IMR-90 (cell line): ENCODE results near the gene RBBP8NL. TPM values are rescaled to one million over a fixed set of nuclear protein-coding genes. Genes with fewer than 3 reads are reported as not detected.

Experiments used
- ATAC-seq: fragments of 200-7000 bp; cut with Tn5 transposase; 2 replicates; pipeline ENCODE4 v1.9.1; 2020; ENCODE audit warnings: low read depth, mild to moderate bottlenecking, moderate library complexity
- BruUV-seq: library from RNA; stranded (reverse); fragments of 400-500 nt; replicated peaks from 2 replicates; lab custom pipeline; 2021; lab: Mats Ljungman, UMichigan
- CTCF ChIA-PET: fragments of 300-600 bp; formaldehyde crosslinking; extraction: SDS; loops from one replicate; lab custom pipeline; 2021; ENCODE audit warnings: antibody characterized with exemption; lab: Yijun Ruan, JAX
- POLR2A ChIA-PET: fragments of 300-600 bp; sonication (Branson Sonifier 250); formaldehyde crosslinking; loops from one replicate; lab custom pipeline; 2022; ENCODE audit warnings: antibody characterized with exemption; ENCODE audit not compliant: unreplicated experiment; lab: Charles Lee
- DNase-seq: peaks from one replicate; pipeline ENCODE4 v3.0.0; 2013
- H2AFZ ChIP-seq: replicated peaks from 2 replicates; pipeline ENCODE3; 2013; ENCODE audit warnings: low read length, mild to moderate bottlenecking; ENCODE audit not compliant: poor library complexity
- H2AK5ac ChIP-seq: 2 replicates; pipeline ENCODE4 v1.6.1; 2013; ENCODE audit warnings: low read depth, low read length, inconsistent platforms
- H2AK9ac ChIP-seq: replicated peaks from 2 replicates; pipeline ENCODE3; 2013; ENCODE audit warnings: mild to moderate bottlenecking, low read depth, low read length, moderate library complexity; ENCODE audit not compliant: poor library complexity
- H2BK120ac ChIP-seq: 2 replicates; pipeline ENCODE4 v1.6.1; 2013; ENCODE audit warnings: low read depth, low read length, inconsistent platforms
- H2BK15ac ChIP-seq: 3 replicates; pipeline ENCODE4 v1.6.1; 2013; ENCODE audit warnings: low read depth, low read length, inconsistent platforms
- H2BK20ac ChIP-seq: 2 replicates; pipeline ENCODE4 v1.6.1; 2013; ENCODE audit warnings: low read depth, mild to moderate bottlenecking, inconsistent platforms, low read length, moderate library complexity
- H2BK5ac ChIP-seq: 2 replicates; pipeline ENCODE4 v1.6.1; 2013; ENCODE audit warnings: mild to moderate bottlenecking, low read depth, low read length, inconsistent platforms; ENCODE audit not compliant: poor library complexity, severe bottlenecking
- H3K14ac ChIP-seq: replicated peaks from 2 replicates; pipeline ENCODE4 v1.6.1; 2013; ENCODE audit warnings: low read depth, low read length, inconsistent platforms
- H3K18ac ChIP-seq: 2 replicates; pipeline ENCODE4 v1.6.1; 2013; ENCODE audit warnings: low read depth, low read length, control low read depth
- H3K23ac ChIP-seq: 2 replicates; pipeline ENCODE4 v1.6.1; 2013; ENCODE audit warnings: low read depth, low read length, inconsistent platforms
- H3K27ac ChIP-seq: 2 replicates; pipeline ENCODE4 v1.5.1; 2013; ENCODE audit warnings: mild to moderate bottlenecking, control low read depth, low read length; ENCODE audit not compliant: insufficient read depth
- H3K27me3 ChIP-seq: 2 replicates; pipeline ENCODE4 v1.6.1; 2013; ENCODE audit warnings: low read length; ENCODE audit not compliant: control insufficient read depth, insufficient read depth
- H3K36me3 ChIP-seq: 2 replicates; pipeline ENCODE4 v1.6.1; 2013; ENCODE audit warnings: low read length, mixed read lengths; ENCODE audit not compliant: control insufficient read depth, insufficient read depth
- H3K4ac ChIP-seq: 2 replicates; pipeline ENCODE4 v1.6.1; 2013; ENCODE audit warnings: low read depth, low read length, inconsistent platforms
- H3K4me1 ChIP-seq: 2 replicates; pipeline ENCODE4 v1.6.1; 2013; ENCODE audit warnings: low read length, mixed read lengths; ENCODE audit not compliant: control insufficient read depth, insufficient read depth
- H3K4me2 ChIP-seq: 2 replicates; pipeline ENCODE4 v1.6.1; 2013; ENCODE audit warnings: low read depth, mild to moderate bottlenecking, control low read depth, low read length, moderate library complexity
- H3K4me3 ChIP-seq: 2 replicates; pipeline ENCODE4 v1.5.1; 2013; ENCODE audit warnings: low read depth, mild to moderate bottlenecking, control low read depth, low read length, moderate library complexity; ENCODE audit not compliant: insufficient read depth
- H3K56ac ChIP-seq: 2 replicates; pipeline ENCODE4 v1.6.1; 2013; ENCODE audit warnings: low read length, inconsistent platforms; ENCODE audit not compliant: insufficient read depth; ENCODE audit errors: extremely low read depth
- H3K79me1 ChIP-seq, 2 experiments: 2 replicates each; pipeline ENCODE4 v1.6.1; 2013; ENCODE audit warnings: low read length in 2 of 2, inconsistent platforms in 1 of 2, low read depth in 1 of 2
- H3K9ac ChIP-seq: 2 replicates; pipeline ENCODE4 v1.6.1; 2013; ENCODE audit warnings: low read depth, low read length, control low read depth
- H3K9me1 ChIP-seq: 2 replicates; pipeline ENCODE4 v1.6.1; 2013; ENCODE audit warnings: low read length, inconsistent platforms; ENCODE audit not compliant: insufficient read depth
- H3K9me3 ChIP-seq: 2 replicates; pipeline ENCODE4 v1.6.1; 2013; ENCODE audit warnings: low read length; ENCODE audit not compliant: control insufficient read depth, insufficient read depth
- H4K20me1 ChIP-seq: 2 replicates; pipeline ENCODE4 v1.6.1; 2013; ENCODE audit warnings: low read length, inconsistent platforms; ENCODE audit not compliant: insufficient read depth
- H4K5ac ChIP-seq: 2 replicates; pipeline ENCODE4 v1.6.1; 2013; ENCODE audit warnings: mild to moderate bottlenecking, low read depth, low read length, control low read depth
- H4K8ac ChIP-seq, 2 experiments: 2 replicates each; pipeline ENCODE4 v1.6.1; 2013; ENCODE audit warnings: low read depth in 2 of 2, low read length in 2 of 2, control low read depth in 1 of 2, inconsistent platforms in 1 of 2
- H4K91ac ChIP-seq: 2 replicates; pipeline ENCODE4 v1.6.1; 2013; ENCODE audit warnings: low read depth, low read length, inconsistent platforms; ENCODE audit not compliant: insufficient read depth
- BHLHE40 ChIP-seq: fragments of 150-350 bp; IDR thresholded peaks from 2 replicates; pipeline ENCODE4 v1.6.1; 2016; ENCODE audit warnings: mild to moderate bottlenecking, low read depth, low read length
- CEBPB ChIP-seq: IDR thresholded peaks from 2 replicates; pipeline ENCODE4 v1.6.1; 2012; ENCODE audit warnings: low read depth, low read length, improper control_type of control experiment
- CTCF ChIP-seq: conservative IDR thresholded peaks from 2 replicates; pipeline ENCODE4 v1.5.1; 2012; ENCODE audit warnings: mild to moderate bottlenecking, low read depth, low read length, improper control_type of control experiment
- FOS ChIP-seq: fragments of 150-350 bp; IDR thresholded peaks from 2 replicates; pipeline ENCODE4 v1.6.1; 2016; ENCODE audit warnings: low read depth, low read length
- MAFK ChIP-seq: IDR thresholded peaks from 2 replicates; pipeline ENCODE4 v1.6.1; 2012; ENCODE audit warnings: low read depth, low read length, improper control_type of control experiment
- MAZ ChIP-seq: IDR thresholded peaks from 2 replicates; pipeline ENCODE4 v1.6.1; 2012; ENCODE audit warnings: low read depth, mild to moderate bottlenecking, low read length, improper control_type of control experiment, moderate library complexity, borderline replicate concordance
- MXI1 ChIP-seq: IDR thresholded peaks from 2 replicates; pipeline ENCODE4 v1.6.1; 2012; ENCODE audit warnings: low read depth, mild to moderate bottlenecking, low read length, moderate library complexity, borderline replicate concordance
- NFE2L2 ChIP-seq: fragments of 150-350 bp; IDR thresholded peaks from 2 replicates; pipeline ENCODE4 v1.6.1; 2016; ENCODE audit warnings: low read depth, mild to moderate bottlenecking, low read length
- POLR2A ChIP-seq: IDR thresholded peaks from 2 replicates; pipeline ENCODE4 v1.6.1; 2012; ENCODE audit warnings: mild to moderate bottlenecking, low read depth, low read length
- RAD21 ChIP-seq: IDR thresholded peaks from 2 replicates; pipeline ENCODE4 v1.6.1; 2012; ENCODE audit warnings: low read length, improper control_type of control experiment
- USF2 ChIP-seq: fragments of 150-350 bp; IDR thresholded peaks from 2 replicates; pipeline ENCODE4 v1.6.1; 2017; ENCODE audit warnings: mild to moderate bottlenecking, antibody characterized with exemption, low read length, low read depth
- WGBS, 2 experiments: methylation state at CpG; one replicate each; pipeline versions ENCODE4 v1.1.5 to v1.1.7; 2013; ENCODE audit warnings: missing lambda C conversion rate in 2 of 2; ENCODE audit not compliant: insufficient read length in 1 of 2; ENCODE audit errors: extremely low coverage in 2 of 2; 5-methylcytosine and 5-hydroxymethylcytosine counted together
- dilution Hi-C: fragments of 300-500 bp; cut with HindIII; formaldehyde crosslinking; loops from one replicate; pipeline ENCODE4 v1.14.3; 2018; ENCODE audit warnings: low sequenced_read_pairs; ENCODE audit not compliant: unreplicated experiment
- in situ Hi-C: fragments of 300-500 bp; cut with MboI; formaldehyde crosslinking; loops from 3 replicates; pipeline ENCODE4 v1.14.3; 2019; ENCODE audit warnings: low sequenced_read_pairs, inconsistent platforms, mixed read lengths
- intact Hi-C: fragments of 100-400 bp; cut with micrococcal nuclease; formaldehyde crosslinking; loops from 2 replicates; pipeline ENCODE4 v1.10.0; 2022
- polyA plus RNA-seq, 3 experiments: library from polyadenylated mRNA; depleted of rRNA; stranded (reverse); fragments of >200 nt; gene quantifications; 2 replicates each; pipeline ENCODE4 v1.2.3, GENCODE V29; 2012; ENCODE audit warnings: low replicate concordance in 1 of 3
- total RNA-seq: library from RNA; depleted of rRNA; stranded (reverse); fragments of >200 nt; gene quantifications from 2 replicates; pipeline ENCODE4 v1.2.3, GENCODE V29; 2012

RBBP8NL gene
- total and polyA plus RNA-seq, 2 of the 4 experiments (the other 2 are of a cell fraction): not detected

DNA sequence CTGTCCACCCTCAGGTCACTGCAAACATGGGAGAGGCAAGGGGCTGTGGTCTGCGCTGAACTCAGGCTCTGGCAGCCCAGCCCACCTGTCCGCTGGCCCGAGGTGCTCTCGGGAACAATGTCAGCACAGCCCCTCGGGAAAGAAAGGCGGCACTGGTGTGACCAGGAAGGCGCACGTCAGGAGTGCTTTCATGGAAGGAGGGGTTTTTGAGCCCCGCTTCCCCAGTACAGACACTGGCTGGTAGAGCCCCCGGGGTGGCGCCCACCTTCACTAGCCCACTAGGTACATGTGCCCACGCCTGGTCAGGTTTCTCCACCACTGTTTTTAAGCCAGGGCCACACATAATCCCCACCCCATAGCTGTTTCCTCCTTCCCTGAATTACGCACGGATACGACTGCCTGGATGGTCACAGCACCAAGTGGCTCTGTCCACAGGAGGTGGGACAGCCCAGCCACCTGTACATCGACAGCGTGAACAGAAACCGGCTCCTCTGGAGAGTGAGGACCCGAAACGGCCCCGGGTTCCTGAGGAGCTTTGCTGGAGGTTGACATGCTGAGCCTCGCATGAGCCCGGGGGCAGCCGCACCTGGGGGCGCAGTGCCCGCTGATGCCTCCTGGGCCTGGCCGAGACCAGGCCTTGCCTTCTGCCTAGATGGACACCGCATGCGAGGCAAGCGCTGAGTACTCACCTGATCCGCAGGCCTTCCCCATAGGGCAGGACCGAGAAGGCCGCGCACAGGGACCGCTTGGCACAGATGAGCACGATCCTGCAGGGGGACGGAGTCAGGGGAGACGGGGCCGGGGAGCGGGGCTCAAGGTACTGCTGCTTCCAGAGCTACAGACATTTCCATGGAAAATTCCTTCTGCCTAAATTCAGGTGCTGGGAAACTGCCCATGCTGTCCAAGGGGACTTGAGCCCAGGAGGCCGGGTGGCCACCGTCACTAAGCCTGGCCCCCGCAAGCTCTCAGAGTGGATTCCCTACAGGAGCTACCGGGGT is 32.8 kb downstream of the RBBP8NL start (continued):
- TF ChIP-seq NFE2L2 (no peak), FOS (no peak), RAD21 (no peak)

- H3K36me3 ChIP-seq: peaks cover 43% of the 10 kb centered on the region
- CTCF ChIA-PET: no interaction called here
- WGBS, 2 experiments: 88% methylated on average over 5 of the region's 24 CpGs; no CpG with 5 or more reads in 1 of the 2 experiments
Measured at GRCh38 chr20:62393830-62394229, 33.5 kb downstream of the RBBP8NL start.

More at GRCh38 chr20:62393830-62394229, 33.5 kb downstream of the RBBP8NL start:
- Histone ChIP-seq H3K9ac (no peak overlapping the region), H3K4ac (no peak overlapping the region), H2AFZ (no peak overlapping the region), H4K5ac (no peak overlapping the region), H2BK20ac (no peak overlapping the region), H2BK15ac (no peak overlapping the region), H4K20me1 (peaks cover 32% of the 10 kb centered on the region), H3K14ac (no peak overlapping the region), H3K79me1 (peaks cover 14 to 31% of the 10 kb centered on the region in 2 experiments), H3K18ac (no peak overlapping the region), H4K91ac (no peak overlapping the region), H3K23ac (no peak overlapping the region), H3K9me3 (no peaks in the 10 kb centered on the region), H2AK9ac (no peak overlapping the region), H4K8ac (no peak overlapping the region), H3K56ac (no peak overlapping the region), H3K4me2 (no peak overlapping the region), H2BK120ac (no peak overlapping the region), H3K9me1 (0 out of 2 replicates have a peak, but pooled peaks cover 8% of the 10 kb centered on the region), H3K4me1 (no peaks in the 10 kb centered on the region), H2AK5ac (no peak overlapping the region), H2BK5ac (no peak overlapping the region), H3K27me3 (no peaks in the 10 kb centered on the region), H3K27ac (no peak overlapping the region), H3K4me3 (no peak overlapping the region)
- BruUV-seq: no TSS peak
- dilution Hi-C loops: loop anchor here (25.0 kb wide), 1 partner anchor 107 kb away; no protein-coding TSS in a partner anchor
- in situ Hi-C loops: loop anchor here (25.0 kb wide), 1 partner anchor 382 kb away; no protein-coding TSS in a partner anchor
- POLR2A ChIA-PET: no interaction called here
- ATAC-seq (no peak), DNase-seq (no peak)
- TF ChIP-seq USF2 (no peak), FOS (no peak), CEBPB (no peak), BHLHE40 (no peak), CTCF (no peak), MXI1 (no peak), RAD21 (no peak), MAFK (no peak), POLR2A (no peak), MAZ (no peak)
- intact Hi-C loops: no loop called here
